HEK293 (cell line): Measurements from ENCODE around the gene CLDND1.

Source experiments
- GLI2 ChIP-seq: fragments of 450-650 bp; formaldehyde crosslinking; IDR thresholded peaks from 2 replicates; pipeline ENCODE4; 2017; ENCODE audit warnings: missing biosample characterization, missing genetic modification characterization, low read depth, borderline replicate concordance
- KLF7 ChIP-seq: fragments of 450-650 bp; formaldehyde crosslinking; IDR thresholded peaks from 2 replicates; pipeline ENCODE4 v1.5.1; 2016; ENCODE audit warnings: missing biosample characterization, missing genetic modification characterization, borderline replicate concordance
- KLF9 ChIP-seq: fragments of 450-650 bp; formaldehyde crosslinking; IDR thresholded peaks from 2 replicates; pipeline ENCODE4 v1.5.1; 2016; ENCODE audit warnings: missing biosample characterization, missing genetic modification characterization, low read depth
- PRDM2 ChIP-seq: fragments of 450-650 bp; formaldehyde crosslinking; IDR thresholded peaks from 2 replicates; pipeline ENCODE4 v1.5.1; 2016; ENCODE audit warnings: missing biosample characterization, missing genetic modification characterization, borderline replicate concordance
- ZNF274 ChIP-seq, 2 experiments: fragments of 200-500 bp in 1 of 2; fragments of 450-650 bp in 1 of 2; sonication (Bioruptor generic) in 1 of 2; formaldehyde crosslinking in 1 of 2; IDR thresholded peaks; 2 replicates each; pipeline versions ENCODE4 v1.5.1 to v1.6.1; 2014 to 2016; ENCODE audit warnings: borderline replicate concordance in 1 of 2, inconsistent platforms in 1 of 2, low read length in 1 of 2, missing biosample characterization in 1 of 2, missing genetic modification characterization in 1 of 2
- ZNF48 ChIP-seq: fragments of 450-650 bp; formaldehyde crosslinking; IDR thresholded peaks from 2 replicates; pipeline ENCODE4 v1.5.1; 2016; ENCODE audit warnings: missing biosample characterization, missing genetic modification characterization
- ZNF510 ChIP-seq: fragments of 450-650 bp; formaldehyde crosslinking; IDR thresholded peaks from 2 replicates; pipeline ENCODE4 v1.5.1; 2018; ENCODE audit warnings: mild to moderate bottlenecking, missing genetic modification characterization, missing biosample characterization; ENCODE audit not compliant: insufficient replicate concordance
- ZNF513 ChIP-seq: fragments of 450-650 bp; IDR thresholded peaks from 2 replicates; pipeline ENCODE4 v1.5.1; 2018; ENCODE audit warnings: missing biosample characterization, missing genetic modification characterization
- ZNF664 ChIP-seq: fragments of 450-650 bp; formaldehyde crosslinking; IDR thresholded peaks from 2 replicates; pipeline ENCODE4 v1.5.1; 2016; ENCODE audit warnings: missing biosample characterization, missing genetic modification characterization
- ZNF768 ChIP-seq: fragments of 450-650 bp; formaldehyde crosslinking; IDR thresholded peaks from 2 replicates; pipeline ENCODE4 v1.5.1; 2018; ENCODE audit warnings: missing biosample characterization, mild to moderate bottlenecking, missing genetic modification characterization
- ZNF777 ChIP-seq: fragments of 450-650 bp; formaldehyde crosslinking; IDR thresholded peaks from 2 replicates; pipeline ENCODE4 v1.5.1; 2017; ENCODE audit warnings: missing biosample characterization, missing genetic modification characterization, borderline replicate concordance
- TF ChIP-seq, protein P1 (sequence below): fragments of 450-650 bp; formaldehyde crosslinking; IDR thresholded peaks from 2 replicates; pipeline ENCODE4 v1.5.1; 2016; ENCODE audit warnings: missing biosample characterization, missing genetic modification characterization, low read depth
- TF ChIP-seq, protein P2 (sequence below): fragments of 450-650 bp; formaldehyde crosslinking; IDR thresholded peaks from 2 replicates; pipeline ENCODE4 v1.5.1; 2016; ENCODE audit warnings: missing biosample characterization, missing genetic modification characterization
- TF ChIP-seq, protein P3 (sequence below): fragments of 450-650 bp; formaldehyde crosslinking; IDR thresholded peaks from 2 replicates; pipeline ENCODE4 v1.5.0; 2017; ENCODE audit warnings: missing biosample characterization, missing genetic modification characterization, borderline replicate concordance

- TF ChIP-seq ZNF510 (tag by site-specific recombination) (no peak), KLF7 (tag by site-specific recombination) (no peak), ZNF48 (tag by site-specific recombination) (no peak), ZNF777 (tag by site-specific recombination) (no peak), GLI2 (tag by site-specific recombination) (no peak), KLF9 (tag by site-specific recombination) (no peak), ZNF768 (tag by site-specific recombination) (no peak), ZNF274 (IDR thresholded peaks at IDR 0.05; ENCODE audit: low read length) (no peak), ZNF274 (tag by site-specific recombination; IDR thresholded peaks at IDR 0.05; ENCODE audit: borderline replicate concordance) (no peak), ZNF664 (tag by site-specific recombination) (no peak), ZNF513 (tag by site-specific recombination) (no peak), PRDM2 (tag by site-specific recombination) (no peak)
- TF ChIP-seq, protein P1, sequence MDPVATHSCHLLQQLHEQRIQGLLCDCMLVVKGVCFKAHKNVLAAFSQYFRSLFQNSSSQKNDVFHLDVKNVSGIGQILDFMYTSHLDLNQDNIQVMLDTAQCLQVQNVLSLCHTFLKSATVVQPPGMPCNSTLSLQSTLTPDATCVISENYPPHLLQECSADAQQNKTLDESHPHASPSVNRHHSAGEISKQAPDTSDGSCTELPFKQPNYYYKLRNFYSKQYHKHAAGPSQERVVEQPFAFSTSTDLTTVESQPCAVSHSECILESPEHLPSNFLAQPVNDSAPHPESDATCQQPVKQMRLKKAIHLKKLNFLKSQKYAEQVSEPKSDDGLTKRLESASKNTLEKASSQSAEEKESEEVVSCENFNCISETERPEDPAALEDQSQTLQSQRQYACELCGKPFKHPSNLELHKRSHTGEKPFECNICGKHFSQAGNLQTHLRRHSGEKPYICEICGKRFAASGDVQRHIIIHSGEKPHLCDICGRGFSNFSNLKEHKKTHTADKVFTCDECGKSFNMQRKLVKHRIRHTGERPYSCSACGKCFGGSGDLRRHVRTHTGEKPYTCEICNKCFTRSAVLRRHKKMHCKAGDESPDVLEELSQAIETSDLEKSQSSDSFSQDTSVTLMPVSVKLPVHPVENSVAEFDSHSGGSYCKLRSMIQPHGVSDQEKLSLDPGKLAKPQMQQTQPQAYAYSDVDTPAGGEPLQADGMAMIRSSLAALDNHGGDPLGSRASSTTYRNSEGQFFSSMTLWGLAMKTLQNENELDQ (tag by site-specific recombination) = no peak
- TF ChIP-seq, protein P2, sequence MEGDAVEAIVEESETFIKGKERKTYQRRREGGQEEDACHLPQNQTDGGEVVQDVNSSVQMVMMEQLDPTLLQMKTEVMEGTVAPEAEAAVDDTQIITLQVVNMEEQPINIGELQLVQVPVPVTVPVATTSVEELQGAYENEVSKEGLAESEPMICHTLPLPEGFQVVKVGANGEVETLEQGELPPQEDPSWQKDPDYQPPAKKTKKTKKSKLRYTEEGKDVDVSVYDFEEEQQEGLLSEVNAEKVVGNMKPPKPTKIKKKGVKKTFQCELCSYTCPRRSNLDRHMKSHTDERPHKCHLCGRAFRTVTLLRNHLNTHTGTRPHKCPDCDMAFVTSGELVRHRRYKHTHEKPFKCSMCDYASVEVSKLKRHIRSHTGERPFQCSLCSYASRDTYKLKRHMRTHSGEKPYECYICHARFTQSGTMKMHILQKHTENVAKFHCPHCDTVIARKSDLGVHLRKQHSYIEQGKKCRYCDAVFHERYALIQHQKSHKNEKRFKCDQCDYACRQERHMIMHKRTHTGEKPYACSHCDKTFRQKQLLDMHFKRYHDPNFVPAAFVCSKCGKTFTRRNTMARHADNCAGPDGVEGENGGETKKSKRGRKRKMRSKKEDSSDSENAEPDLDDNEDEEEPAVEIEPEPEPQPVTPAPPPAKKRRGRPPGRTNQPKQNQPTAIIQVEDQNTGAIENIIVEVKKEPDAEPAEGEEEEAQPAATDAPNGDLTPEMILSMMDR = no peak
- TF ChIP-seq, protein P3, sequence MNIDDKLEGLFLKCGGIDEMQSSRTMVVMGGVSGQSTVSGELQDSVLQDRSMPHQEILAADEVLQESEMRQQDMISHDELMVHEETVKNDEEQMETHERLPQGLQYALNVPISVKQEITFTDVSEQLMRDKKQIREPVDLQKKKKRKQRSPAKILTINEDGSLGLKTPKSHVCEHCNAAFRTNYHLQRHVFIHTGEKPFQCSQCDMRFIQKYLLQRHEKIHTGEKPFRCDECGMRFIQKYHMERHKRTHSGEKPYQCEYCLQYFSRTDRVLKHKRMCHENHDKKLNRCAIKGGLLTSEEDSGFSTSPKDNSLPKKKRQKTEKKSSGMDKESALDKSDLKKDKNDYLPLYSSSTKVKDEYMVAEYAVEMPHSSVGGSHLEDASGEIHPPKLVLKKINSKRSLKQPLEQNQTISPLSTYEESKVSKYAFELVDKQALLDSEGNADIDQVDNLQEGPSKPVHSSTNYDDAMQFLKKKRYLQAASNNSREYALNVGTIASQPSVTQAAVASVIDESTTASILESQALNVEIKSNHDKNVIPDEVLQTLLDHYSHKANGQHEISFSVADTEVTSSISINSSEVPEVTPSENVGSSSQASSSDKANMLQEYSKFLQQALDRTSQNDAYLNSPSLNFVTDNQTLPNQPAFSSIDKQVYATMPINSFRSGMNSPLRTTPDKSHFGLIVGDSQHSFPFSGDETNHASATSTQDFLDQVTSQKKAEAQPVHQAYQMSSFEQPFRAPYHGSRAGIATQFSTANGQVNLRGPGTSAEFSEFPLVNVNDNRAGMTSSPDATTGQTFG = no peak
These were observed 7.8 kb downstream of the CLDND1 start for GRCh38 chr3:98514948-98515347.
